Cardiac muscle cell (in vitro differentiated cells and primary cell): ENCODE measurements around the gene KRT1. TPM values are rescaled to one million over a fixed set of nuclear protein-coding genes. Genes with fewer than 3 reads are reported as not detected.

Experiments
- DNase-seq, 2 donors: peaks; one replicate each; pipeline versions ENCODE4 v3.0.0 to v3.0.0-alpha.2; 2010 to 2017; ENCODE audit warnings: low read depth in 1 of 2, low spot score in 1 of 2
- H3K27ac ChIP-seq: fragments of 200-600 bp; sonication (generic); 2 replicates; pipeline ENCODE4 v1.5.1; 2016
- H3K27me3 ChIP-seq: fragments of 200-600 bp; sonication (generic); 2 replicates; pipeline ENCODE4 v1.6.0; 2016; ENCODE audit warnings: control low read depth
- H3K36me3 ChIP-seq: fragments of 200-600 bp; sonication (generic); 2 replicates; pipeline ENCODE4 v1.5.1; 2016; ENCODE audit warnings: control low read depth
- H3K4me1 ChIP-seq: fragments of 200-600 bp; sonication (generic); 2 replicates; pipeline ENCODE4 v1.8.1; 2017; ENCODE audit warnings: low read depth, mild to moderate bottlenecking, mixed run types
- H3K4me3 ChIP-seq: fragments of 200-600 bp; sonication (generic); 2 replicates; pipeline ENCODE4 v1.5.1; 2016; ENCODE audit warnings: mild to moderate bottlenecking
- H3K9me3 ChIP-seq: fragments of 200-600 bp; sonication (generic); 2 replicates; pipeline ENCODE4 v1.5.1; 2017; ENCODE audit warnings: low read depth, mild to moderate bottlenecking, control low read depth
- CTCF ChIP-seq: IDR thresholded peaks from 2 replicates; pipeline ENCODE4 v1.5.1; 2012; ENCODE audit warnings: low read depth, mild to moderate bottlenecking, low read length
- polyA plus RNA-seq: library from polyadenylated mRNA; unstranded; fragments of >200 nt; fragmentation: Nextera tagmentation; extraction: Ambion mirVana; gene quantifications from 2 replicates; pipeline ENCODE4 v1.2.1, GENCODE V29; 2016
- total RNA-seq: library from RNA; depleted of rRNA; stranded (reverse); fragments of >200 nt; gene quantifications from 2 replicates; pipeline ENCODE4 v1.2.3, GENCODE V29; 2016

The KRT1 gene
- total and polyA plus RNA-seq, 2 experiments from 2014 or later: not detected

- H3K27me3 ChIP-seq: peaks cover 20% of the 10 kb centered on the region
- H3K4me1 ChIP-seq: peaks cover 7% of the 10 kb centered on the region
- no peak overlapping the region for H3K4me3 ChIP-seq
- H3K27ac ChIP-seq: no peak overlapping the region
- no peaks in the 10 kb centered on the region for H3K9me3 ChIP-seq
- DNase-seq: no peak
- no peaks in the 10 kb centered on the region for H3K36me3 ChIP-seq
- TF ChIP-seq CTCF: no peak
Measured at GRCh38 chr12:52637299-52637698, 42.9 kb downstream of the KRT1 start.

GRCh38 chr12:52636592-52637258 is 43.5 kb downstream of the KRT1 start:
- H3K27ac ChIP-seq: no peak overlapping the region
- H3K9me3 ChIP-seq: no peaks in the 10 kb centered on the region
- H3K27me3 ChIP-seq: peaks cover 18% of the 10 kb centered on the region
- H3K36me3 ChIP-seq: no peaks in the 10 kb centered on the region
- TF ChIP-seq CTCF: no peak
- no peak for DNase-seq
- peaks cover 7% of the 10 kb centered on the region for H3K4me1 ChIP-seq
- H3K4me3 ChIP-seq: no peak overlapping the region

GRCh38 chr12:52636189-52636588 is 44.0 kb downstream of the KRT1 start:
- Histone ChIP-seq H3K9me3 (no peaks in the 10 kb centered on the region), H3K4me3 (no peak overlapping the region), H3K36me3 (no peaks in the 10 kb centered on the region), H3K27me3 (peaks cover 13% of the 10 kb centered on the region), H3K27ac (no peak overlapping the region), H3K4me1 (peaks cover 7% of the 10 kb centered on the region)
- DNase-seq: no peak
- no peak for TF ChIP-seq CTCF

- peaks cover 10% of the 10 kb centered on the region for H3K27me3 ChIP-seq
- DNase-seq: no peak
- H3K4me3 ChIP-seq: no peak overlapping the region
- TF ChIP-seq CTCF: no peak
- H3K9me3 ChIP-seq: no peaks in the 10 kb centered on the region
- H3K4me1 ChIP-seq: peaks cover 7% of the 10 kb centered on the region
- H3K27ac ChIP-seq: no peak overlapping the region
- no peaks in the 10 kb centered on the region for H3K36me3 ChIP-seq
Measured at GRCh38 chr12:52634266-52635056, 45.7 kb downstream of the KRT1 start.

GRCh38 chr12:52633383-52633782 is 46.8 kb downstream of the KRT1 start:
- DNase-seq: no peak
- no peak for TF ChIP-seq CTCF
- Histone ChIP-seq H3K9me3 (no peaks in the 10 kb centered on the region), H3K4me3 (no peak overlapping the region), H3K27ac (no peak overlapping the region), H3K4me1 (peaks cover 7% of the 10 kb centered on the region), H3K27me3 (peaks cover 8% of the 10 kb centered on the region), H3K36me3 (no peaks in the 10 kb centered on the region)
